HEK293 (cell line): Measurements from ENCODE around the gene BBLN.

Experiments used
- HOXC10 ChIP-seq: sonication (generic); formaldehyde crosslinking; IDR thresholded peaks from 2 replicates; pipeline ENCODE4 v1.8.1; 2023; ENCODE audit warnings: mild to moderate bottlenecking, missing genetic modification reagents
- KLF8 ChIP-seq: fragments of 450-650 bp; formaldehyde crosslinking; IDR thresholded peaks from 2 replicates; pipeline ENCODE4 v1.5.1; 2016; ENCODE audit warnings: missing biosample characterization, missing genetic modification characterization
- MZF1 ChIP-seq: fragments of 450-650 bp; formaldehyde crosslinking; IDR thresholded peaks from 2 replicates; pipeline ENCODE4 v1.5.1; 2017; ENCODE audit warnings: missing biosample characterization, missing genetic modification characterization, borderline replicate concordance
- YY1 ChIP-seq: fragments of 450-650 bp; formaldehyde crosslinking; IDR thresholded peaks from 2 replicates; pipeline ENCODE4 v1.5.1; 2018; ENCODE audit warnings: missing biosample characterization, missing genetic modification characterization
- ZBTB21 ChIP-seq: fragments of 450-650 bp; formaldehyde crosslinking; IDR thresholded peaks from 2 replicates; pipeline ENCODE4 v1.5.1; 2017; ENCODE audit warnings: missing biosample characterization, missing genetic modification characterization
- ZFP37 ChIP-seq: fragments of 450-650 bp; formaldehyde crosslinking; IDR thresholded peaks from 2 replicates; pipeline ENCODE4 v1.5.1; 2016; ENCODE audit warnings: missing biosample characterization, missing genetic modification characterization
- ZNF133 ChIP-seq: fragments of 450-650 bp; formaldehyde crosslinking; IDR thresholded peaks from 2 replicates; pipeline ENCODE4 v1.5.1; 2016; ENCODE audit warnings: missing biosample characterization, missing genetic modification characterization
- ZNF274 ChIP-seq, 2 experiments: fragments of 200-500 bp in 1 of 2; fragments of 450-650 bp in 1 of 2; sonication (Bioruptor generic) in 1 of 2; formaldehyde crosslinking in 1 of 2; IDR thresholded peaks; 2 replicates each; pipeline versions ENCODE4 v1.5.1 to v1.6.1; 2014 to 2016; ENCODE audit warnings: borderline replicate concordance in 1 of 2, inconsistent platforms in 1 of 2, low read length in 1 of 2, missing biosample characterization in 1 of 2, missing genetic modification characterization in 1 of 2
- ZNF280C ChIP-seq: fragments of 450-650 bp; formaldehyde crosslinking; IDR thresholded peaks from 2 replicates; pipeline ENCODE4 v1.5.1; 2016; ENCODE audit warnings: missing biosample characterization, missing genetic modification characterization
- ZNF341 ChIP-seq: fragments of 450-650 bp; formaldehyde crosslinking; IDR thresholded peaks from 2 replicates; pipeline ENCODE4; 2016; ENCODE audit warnings: low read depth, missing biosample characterization, missing genetic modification characterization
- ZNF366 ChIP-seq: fragments of 450-650 bp; formaldehyde crosslinking; conservative IDR thresholded peaks from 2 replicates; pipeline ENCODE4 v1.5.1; 2016; ENCODE audit warnings: missing biosample characterization, missing genetic modification characterization
- ZNF416 ChIP-seq: fragments of 450-650 bp; formaldehyde crosslinking; IDR thresholded peaks from 2 replicates; pipeline ENCODE4 v1.5.1; 2016; ENCODE audit warnings: missing biosample characterization, missing genetic modification characterization
- ZNF423 ChIP-seq: fragments of 450-650 bp; formaldehyde crosslinking; IDR thresholded peaks from 2 replicates; pipeline ENCODE4 v1.5.1; 2016; ENCODE audit warnings: missing biosample characterization, missing genetic modification characterization
- ZNF48 ChIP-seq: fragments of 450-650 bp; formaldehyde crosslinking; IDR thresholded peaks from 2 replicates; pipeline ENCODE4 v1.5.1; 2016; ENCODE audit warnings: missing biosample characterization, missing genetic modification characterization
- ZNF501 ChIP-seq: fragments of 450-650 bp; formaldehyde crosslinking; IDR thresholded peaks from 2 replicates; pipeline ENCODE4 v1.5.1; 2016; ENCODE audit warnings: missing biosample characterization, missing genetic modification characterization
- ZNF530 ChIP-seq: fragments of 450-650 bp; formaldehyde crosslinking; IDR thresholded peaks from 2 replicates; pipeline ENCODE4 v1.5.1; 2016; ENCODE audit warnings: low read depth, missing biosample characterization, missing genetic modification characterization
- ZNF544 ChIP-seq: fragments of 450-650 bp; formaldehyde crosslinking; IDR thresholded peaks from 2 replicates; pipeline ENCODE4 v1.5.0; 2017; ENCODE audit warnings: missing biosample characterization, missing genetic modification characterization
- ZNF549 ChIP-seq: fragments of 450-650 bp; IDR thresholded peaks from 2 replicates; pipeline ENCODE4 v1.5.1; 2018; ENCODE audit warnings: missing biosample characterization, missing genetic modification characterization, mild to moderate bottlenecking, inconsistent platforms, moderate library complexity
- ZNF560 ChIP-seq: fragments of 450-650 bp; formaldehyde crosslinking; IDR thresholded peaks from 2 replicates; pipeline ENCODE4 v1.5.1; 2017; ENCODE audit warnings: missing biosample characterization, missing genetic modification characterization, borderline replicate concordance
- ZNF571 ChIP-seq: fragments of 450-650 bp; formaldehyde crosslinking; IDR thresholded peaks from 2 replicates; pipeline ENCODE4 v1.5.0; 2017; ENCODE audit warnings: missing biosample characterization, missing genetic modification characterization
- ZNF600 ChIP-seq: fragments of 450-650 bp; formaldehyde crosslinking; IDR thresholded peaks from 2 replicates; pipeline ENCODE4 v1.5.1; 2016; ENCODE audit warnings: missing biosample characterization, missing genetic modification characterization
- ZNF777 ChIP-seq: fragments of 450-650 bp; formaldehyde crosslinking; IDR thresholded peaks from 2 replicates; pipeline ENCODE4 v1.5.1; 2017; ENCODE audit warnings: missing biosample characterization, missing genetic modification characterization, borderline replicate concordance
- TF ChIP-seq, protein P1 (sequence below): fragments of 450-650 bp; formaldehyde crosslinking; IDR thresholded peaks from 2 replicates; pipeline ENCODE4 v1.5.1; 2016; ENCODE audit warnings: missing biosample characterization, missing genetic modification characterization
- TF ChIP-seq, protein P2 (sequence below): fragments of 450-650 bp; formaldehyde crosslinking; IDR thresholded peaks from 2 replicates; pipeline ENCODE4 v1.5.1; 2016; ENCODE audit warnings: missing biosample characterization, missing genetic modification characterization
- TF ChIP-seq, protein P3 (sequence below): fragments of 450-650 bp; formaldehyde crosslinking; IDR thresholded peaks from 2 replicates; pipeline ENCODE4; 2016; ENCODE audit warnings: missing biosample characterization, missing genetic modification characterization
- TF ChIP-seq, protein P4 (sequence below): fragments of 450-650 bp; formaldehyde crosslinking; IDR thresholded peaks from 2 replicates; pipeline ENCODE4 v1.5.1; 2016; ENCODE audit warnings: missing biosample characterization, missing genetic modification characterization

The BBLN gene

DNA sequence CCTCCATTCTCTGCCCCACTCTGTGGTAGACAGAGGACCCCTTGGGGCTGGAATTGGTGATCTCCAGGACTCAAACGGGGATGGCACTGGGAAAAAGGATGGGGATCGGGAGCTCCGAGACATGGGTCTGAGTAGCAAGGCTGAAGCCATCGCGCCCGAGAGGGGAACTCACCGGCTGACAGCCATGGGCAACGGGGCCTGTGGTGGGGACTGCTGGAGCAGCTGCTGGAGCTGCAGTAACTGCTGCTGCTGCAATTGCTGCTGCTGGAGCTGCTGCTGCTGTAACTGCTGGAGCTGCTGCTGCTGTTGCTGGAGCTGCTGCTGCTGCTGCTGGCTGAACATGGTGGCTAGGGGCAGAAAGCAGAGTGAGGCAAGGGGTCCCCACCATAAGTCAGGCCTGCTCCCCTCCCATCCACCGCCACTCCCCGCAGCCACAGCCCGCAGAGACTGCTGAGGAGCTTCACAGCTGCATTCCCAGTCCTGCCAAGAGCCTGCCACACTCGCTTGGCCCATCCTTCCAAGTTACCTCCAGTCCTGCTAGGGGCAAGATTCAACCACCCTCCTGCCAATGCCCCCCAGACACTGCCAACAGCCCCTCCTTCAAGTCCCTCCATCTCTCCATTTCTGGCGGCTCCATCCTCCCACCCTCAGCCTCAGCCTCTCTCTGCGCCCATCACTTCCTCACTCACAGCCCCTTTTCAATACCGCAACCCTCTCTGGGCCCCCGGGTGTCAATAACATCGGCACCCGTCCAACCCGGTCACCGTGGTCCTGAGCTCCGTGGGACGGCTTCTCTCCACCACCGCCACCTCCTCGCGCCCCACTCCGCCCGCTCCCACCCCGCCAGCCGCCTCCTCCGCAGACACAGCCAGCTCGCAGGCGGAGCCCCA is 30.7 kb downstream of the BBLN start (continued):
- no peak for TF ChIP-seq ZNF280C
- TF ChIP-seq ZNF423, result no peak
- TF ChIP-seq ZNF366 (tag by site-specific recombination), result 0 out of 2 replicates have a peak, but pooled peaks have one; percentile 31
- TF ChIP-seq ZNF560, result no peak
- 0 out of 2 replicates have a peak, but pooled peaks have one; percentile 19 for TF ChIP-seq HOXC10 (CRISPR knock-in tag)
- no peak for TF ChIP-seq ZNF571
- TF ChIP-seq ZNF274 (IDR thresholded peaks at IDR 0.05; ENCODE audit: low read length), result no peak
- no peak for TF ChIP-seq ZNF274 (tag by site-specific recombination; IDR thresholded peaks at IDR 0.05; ENCODE audit: borderline replicate concordance)
- TF ChIP-seq, protein P1, sequence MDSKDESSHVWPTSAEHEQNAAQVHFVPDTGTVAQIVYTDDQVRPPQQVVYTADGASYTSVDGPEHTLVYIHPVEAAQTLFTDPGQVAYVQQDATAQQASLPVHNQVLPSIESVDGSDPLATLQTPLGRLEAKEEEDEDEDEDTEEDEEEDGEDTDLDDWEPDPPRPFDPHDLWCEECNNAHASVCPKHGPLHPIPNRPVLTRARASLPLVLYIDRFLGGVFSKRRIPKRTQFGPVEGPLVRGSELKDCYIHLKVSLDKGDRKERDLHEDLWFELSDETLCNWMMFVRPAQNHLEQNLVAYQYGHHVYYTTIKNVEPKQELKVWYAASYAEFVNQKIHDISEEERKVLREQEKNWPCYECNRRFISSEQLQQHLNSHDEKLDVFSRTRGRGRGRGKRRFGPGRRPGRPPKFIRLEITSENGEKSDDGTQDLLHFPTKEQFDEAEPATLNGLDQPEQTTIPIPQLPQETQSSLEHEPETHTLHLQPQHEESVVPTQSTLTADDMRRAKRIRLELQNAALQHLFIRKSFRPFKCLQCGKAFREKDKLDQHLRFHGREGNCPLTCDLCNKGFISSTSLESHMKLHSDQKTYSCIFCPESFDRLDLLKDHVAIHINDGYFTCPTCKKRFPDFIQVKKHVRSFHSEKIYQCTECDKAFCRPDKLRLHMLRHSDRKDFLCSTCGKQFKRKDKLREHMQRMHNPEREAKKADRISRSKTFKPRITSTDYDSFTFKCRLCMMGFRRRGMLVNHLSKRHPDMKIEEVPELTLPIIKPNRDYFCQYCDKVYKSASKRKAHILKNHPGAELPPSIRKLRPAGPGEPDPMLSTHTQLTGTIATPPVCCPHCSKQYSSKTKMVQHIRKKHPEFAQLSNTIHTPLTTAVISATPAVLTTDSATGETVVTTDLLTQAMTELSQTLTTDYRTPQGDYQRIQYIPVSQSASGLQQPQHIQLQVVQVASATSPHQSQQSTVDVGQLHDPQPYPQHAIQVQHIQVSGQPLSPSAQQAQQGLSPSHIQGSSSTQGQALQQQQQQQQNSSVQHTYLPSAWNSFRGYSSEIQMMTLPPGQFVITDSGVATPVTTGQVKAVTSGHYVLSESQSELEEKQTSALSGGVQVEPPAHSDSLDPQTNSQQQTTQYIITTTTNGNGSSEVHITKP (tag by site-specific recombination), result no peak
- TF ChIP-seq ZNF416 (tag by site-specific recombination), result no peak
- TF ChIP-seq YY1 (tag by site-specific recombination), result no peak
- TF ChIP-seq ZBTB21 (tag by site-specific recombination), result no peak
- TF ChIP-seq ZNF133, result no peak
- 0 out of 2 replicates have a peak, but pooled peaks have one; percentile 25 for TF ChIP-seq ZNF600 (tag by site-specific recombination)
- TF ChIP-seq KLF8, result no peak
- no peak for TF ChIP-seq ZNF544
- TF ChIP-seq, protein P2, sequence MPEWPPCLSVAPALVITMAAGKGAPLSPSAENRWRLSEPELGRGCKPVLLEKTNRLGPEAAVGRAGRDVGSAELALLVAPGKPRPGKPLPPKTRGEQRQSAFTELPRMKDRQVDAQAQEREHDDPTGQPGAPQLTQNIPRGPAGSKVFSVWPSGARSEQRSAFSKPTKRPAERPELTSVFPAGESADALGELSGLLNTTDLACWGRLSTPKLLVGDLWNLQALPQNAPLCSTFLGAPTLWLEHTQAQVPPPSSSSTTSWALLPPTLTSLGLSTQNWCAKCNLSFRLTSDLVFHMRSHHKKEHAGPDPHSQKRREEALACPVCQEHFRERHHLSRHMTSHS (tag by site-specific recombination), result no peak
- no peak for TF ChIP-seq ZNF48
- TF ChIP-seq ZNF530 (tag by site-specific recombination), result no peak
- no peak for TF ChIP-seq ZNF777 (tag by site-specific recombination)
- TF ChIP-seq MZF1 (tag by site-specific recombination), result no peak
- TF ChIP-seq ZNF549, result no peak
- no peak for TF ChIP-seq ZNF501 (tag by site-specific recombination)
- TF ChIP-seq ZNF341, result peak; percentile 56
- TF ChIP-seq, protein P3, sequence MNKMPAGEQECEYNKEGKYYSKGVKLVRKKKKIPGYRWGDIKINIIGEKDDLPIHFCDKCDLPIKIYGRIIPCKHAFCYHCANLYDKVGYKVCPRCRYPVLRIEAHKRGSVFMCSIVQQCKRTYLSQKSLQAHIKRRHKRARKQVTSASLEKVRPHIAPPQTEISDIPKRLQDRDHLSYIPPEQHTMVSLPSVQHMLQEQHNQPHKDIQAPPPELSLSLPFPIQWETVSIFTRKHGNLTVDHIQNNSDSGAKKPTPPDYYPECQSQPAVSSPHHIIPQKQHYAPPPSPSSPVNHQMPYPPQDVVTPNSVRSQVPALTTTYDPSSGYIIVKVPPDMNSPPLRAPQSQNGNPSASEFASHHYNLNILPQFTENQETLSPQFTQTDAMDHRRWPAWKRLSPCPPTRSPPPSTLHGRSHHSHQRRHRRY (tag by site-specific recombination), result no peak
- no peak for TF ChIP-seq ZFP37 (tag by site-specific recombination)
- TF ChIP-seq, protein P4, sequence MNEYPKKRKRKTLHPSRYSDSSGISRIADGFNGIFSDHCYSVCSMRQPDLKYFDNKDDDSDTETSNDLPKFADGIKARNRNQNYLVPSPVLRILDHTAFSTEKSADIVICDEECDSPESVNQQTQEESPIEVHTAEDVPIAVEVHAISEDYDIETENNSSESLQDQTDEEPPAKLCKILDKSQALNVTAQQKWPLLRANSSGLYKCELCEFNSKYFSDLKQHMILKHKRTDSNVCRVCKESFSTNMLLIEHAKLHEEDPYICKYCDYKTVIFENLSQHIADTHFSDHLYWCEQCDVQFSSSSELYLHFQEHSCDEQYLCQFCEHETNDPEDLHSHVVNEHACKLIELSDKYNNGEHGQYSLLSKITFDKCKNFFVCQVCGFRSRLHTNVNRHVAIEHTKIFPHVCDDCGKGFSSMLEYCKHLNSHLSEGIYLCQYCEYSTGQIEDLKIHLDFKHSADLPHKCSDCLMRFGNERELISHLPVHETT, result no peak
